Left renal cortex interstitium (tissue), 4 donors: ENCODE measurements around the gene PRDM5. TPM values are rescaled to one million over a fixed set of nuclear protein-coding genes. Genes with fewer than 3 reads are reported as not detected.

Experiments used
- DNase-seq, 4 donors: peaks; one replicate each; pipeline ENCODE4 v3.0.0-alpha.2; 2013; ENCODE audit warnings: low read depth in 4 of 4, low spot score in 2 of 4, missing footprints in 1 of 4
- polyA plus RNA-seq, 4 donors: library from polyadenylated mRNA; unstranded; fragments of 120-200 nt; gene quantifications; one replicate each; pipeline ENCODE4 v1.2.1, GENCODE V29; 2013; ENCODE audit not compliant: insufficient read length in 4 of 4

The PRDM5 gene
- polyA plus RNA-seq, 4 donors = 16.1 to 18.8 (median 17.5) TPM

- no peak for DNase-seq
These were observed 60.7 kb downstream of the PRDM5 start for GRCh38 chr4:120861852-120862251.

GRCh38 chr4:120858776-120859175 lies 63.8 kb downstream of the PRDM5 start:
- DNase-seq = no peak

- no peak for DNase-seq
These were observed 65.2 kb downstream of the PRDM5 start for GRCh38 chr4:120857312-120857711.

GRCh38 chr4:120856294-120856693 lies 66.2 kb downstream of the PRDM5 start:
- no peak for DNase-seq

GRCh38 chr4:120855307-120856001 lies 67.1 kb downstream of the PRDM5 start:
- DNase-seq = no peak

- DNase-seq = no peak
These were observed 69.2 kb downstream of the PRDM5 start for GRCh38 chr4:120853161-120853935.

- DNase-seq = no peak
These were observed 72.4 kb downstream of the PRDM5 start for GRCh38 chr4:120850018-120850599.

GRCh38 chr4:120847019-120847582 lies 75.4 kb downstream of the PRDM5 start:
- no peak for DNase-seq

- DNase-seq = no peak
These were observed 78.0 kb downstream of the PRDM5 start for GRCh38 chr4:120844528-120844921.

- no peak for DNase-seq
These were observed 78.5 kb downstream of the PRDM5 start for GRCh38 chr4:120843849-120844527.

GRCh38 chr4:120842031-120842430 lies 80.5 kb downstream of the PRDM5 start:
- DNase-seq = no peak

GRCh38 chr4:120841580-120841979 lies 80.9 kb downstream of the PRDM5 start:
- DNase-seq = no peak

GRCh38 chr4:120839974-120840751 lies 82.4 kb downstream of the PRDM5 start:
- no peak for DNase-seq

GRCh38 chr4:120839334-120839973 lies 83.1 kb downstream of the PRDM5 start:
- no peak for DNase-seq

GRCh38 chr4:120838784-120839183 lies 83.7 kb downstream of the PRDM5 start:
- DNase-seq = no peak

GRCh38 chr4:120837656-120838055 lies 84.9 kb downstream of the PRDM5 start:
- no peak for DNase-seq

- no peak for DNase-seq
These were observed 87.2 kb downstream of the PRDM5 start for GRCh38 chr4:120835342-120835741.

GRCh38 chr4:120830204-120830603 lies 92.3 kb downstream of the PRDM5 start:
- no peak for DNase-seq

- no peak for DNase-seq
These were observed 93.3 kb downstream of the PRDM5 start for GRCh38 chr4:120829113-120829831.
